Activated CD8-positive, alpha-beta memory T cell treated with anti-CD3 and anti-CD28 coated beads, Interleukin-2, amount 50 U/mL, for 1 hour (primary cell): Measurements from ENCODE around the gene SGMS1.
"Not testable (repeated sequence)": the region's sequence is repeated elsewhere in the genome, so short reads cannot be mapped to it uniquely, and the experiment has no call there.

Source experiments
- DNase-seq: peaks from one replicate; pipeline ENCODE4 v3.0.0-alpha.2; 2020; ENCODE audit errors: extremely low read depth

The SGMS1 gene

GRCh38 chr10:50304660-50305059, 319.1 kb downstream of the SGMS1 start:
- DNase-seq, result no peak

- DNase-seq, result no peak
Observed at GRCh38 chr10:50299948-50300669, 323.6 kb downstream of the SGMS1 start.

- no peak for DNase-seq
Observed at GRCh38 chr10:50295367-50295766, 328.4 kb downstream of the SGMS1 start.

DNA sequence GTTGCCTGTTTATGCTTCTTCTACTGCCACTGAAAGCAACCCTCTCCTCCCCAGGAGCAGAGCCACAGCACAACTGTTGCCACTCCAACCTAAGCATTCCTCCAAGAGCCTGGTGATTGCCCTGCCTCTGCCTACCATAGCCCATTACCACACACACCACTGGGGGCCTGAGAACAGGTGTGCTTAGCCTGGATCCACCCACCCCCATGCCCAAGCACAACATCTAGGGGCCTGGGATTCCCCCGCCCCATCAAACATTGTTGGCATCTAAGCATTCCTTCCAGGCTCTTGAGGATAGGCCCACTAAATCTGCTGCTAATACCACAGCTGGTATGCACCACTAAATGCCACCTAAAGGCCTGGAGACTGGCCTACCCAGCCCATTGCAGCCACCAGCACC, 329.2 kb downstream of the SGMS1 start:
- no peak for DNase-seq

DNA sequence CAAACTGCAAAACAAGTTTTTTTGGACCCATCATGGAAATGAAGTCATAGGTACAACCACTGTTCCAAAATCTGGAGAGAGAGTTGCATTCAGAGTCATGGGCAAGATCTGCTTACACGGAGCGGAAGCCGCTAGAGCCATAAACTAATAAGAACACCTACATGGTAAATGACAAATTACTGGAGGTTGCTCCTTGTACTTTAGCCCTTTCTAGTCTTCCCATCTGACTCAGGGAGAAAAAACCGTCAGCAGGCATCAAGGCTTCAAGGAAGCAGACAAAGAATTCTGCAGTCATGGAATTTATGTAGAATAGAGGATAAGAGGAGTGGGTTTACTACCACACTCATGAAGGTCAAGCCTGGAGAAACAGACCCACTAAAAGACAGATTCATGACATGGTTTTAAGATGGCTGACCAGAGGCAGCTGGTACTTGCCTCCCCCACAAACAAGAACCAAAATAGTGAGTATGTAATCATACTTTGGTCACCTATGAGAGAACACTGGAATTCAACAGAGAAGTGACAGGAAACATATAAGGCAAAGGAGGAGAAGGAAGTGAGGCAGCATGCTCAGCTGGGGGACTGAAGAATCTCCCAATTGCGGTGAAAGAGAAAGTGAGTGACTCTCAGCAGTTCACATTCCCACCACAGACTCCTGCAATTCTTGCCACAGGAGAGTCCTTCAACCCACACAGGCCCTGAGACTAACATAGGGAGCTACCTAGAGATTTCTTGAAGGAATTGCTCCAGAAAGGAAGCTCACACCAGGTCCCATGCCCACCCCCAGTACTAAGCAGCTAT, 330.0 kb downstream of the SGMS1 start:
- DNase-seq, result no peak

GRCh38 chr10:50291261-50291850, 332.4 kb downstream of the SGMS1 start:
- DNase-seq, result no peak

- no peak for DNase-seq
Observed at GRCh38 chr10:50289196-50289595, 334.6 kb downstream of the SGMS1 start.

GRCh38 chr10:50286996-50287803, 336.6 kb downstream of the SGMS1 start:
- no peak for DNase-seq

DNA sequence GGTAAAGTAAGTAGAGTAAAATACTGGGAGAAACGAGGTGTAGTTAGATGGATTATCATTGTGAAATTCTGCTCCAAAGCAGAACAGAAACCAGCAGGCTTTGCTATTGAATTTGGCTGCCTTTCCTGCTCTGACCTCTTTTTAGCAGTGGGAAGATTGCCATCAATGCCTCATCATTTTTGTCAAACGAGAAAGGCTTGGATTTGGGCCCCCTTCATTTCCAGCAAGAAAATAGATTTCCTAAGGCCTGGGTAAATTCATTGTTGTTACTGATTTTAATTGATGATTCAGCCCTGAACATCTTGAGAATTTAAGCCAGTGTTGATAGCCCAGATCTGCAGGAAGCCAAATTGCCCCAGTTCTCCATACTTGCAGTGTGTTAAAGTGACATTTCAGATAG, 337.2 kb downstream of the SGMS1 start:
- DNase-seq, result no peak

DNA sequence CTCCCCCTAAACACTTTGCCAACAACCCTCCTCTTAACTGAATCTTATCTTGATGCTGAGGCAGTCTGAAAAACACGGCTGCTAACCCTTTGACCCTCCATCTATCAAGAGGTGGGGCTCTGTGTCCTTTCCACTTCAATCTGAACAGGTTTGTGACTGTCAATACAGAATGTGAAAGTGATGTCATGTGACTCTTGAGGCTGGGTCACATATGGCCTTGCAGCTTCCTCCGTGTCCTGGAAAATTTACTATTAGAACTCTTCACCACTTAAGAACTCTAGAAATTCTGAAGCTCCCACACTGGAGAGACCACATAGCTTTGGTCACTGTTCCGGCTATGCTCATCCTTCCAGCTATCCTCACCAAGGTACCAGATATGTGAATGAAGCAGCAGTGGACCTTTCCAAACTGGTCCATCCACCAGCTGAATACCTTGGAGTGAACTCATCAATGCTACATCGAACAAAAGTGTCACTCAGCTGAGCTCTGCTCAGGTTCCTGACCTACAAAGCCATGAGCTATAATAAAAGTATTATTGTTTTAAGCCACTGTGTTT, 341.7 kb downstream of the SGMS1 start:
- no peak for DNase-seq

DNA sequence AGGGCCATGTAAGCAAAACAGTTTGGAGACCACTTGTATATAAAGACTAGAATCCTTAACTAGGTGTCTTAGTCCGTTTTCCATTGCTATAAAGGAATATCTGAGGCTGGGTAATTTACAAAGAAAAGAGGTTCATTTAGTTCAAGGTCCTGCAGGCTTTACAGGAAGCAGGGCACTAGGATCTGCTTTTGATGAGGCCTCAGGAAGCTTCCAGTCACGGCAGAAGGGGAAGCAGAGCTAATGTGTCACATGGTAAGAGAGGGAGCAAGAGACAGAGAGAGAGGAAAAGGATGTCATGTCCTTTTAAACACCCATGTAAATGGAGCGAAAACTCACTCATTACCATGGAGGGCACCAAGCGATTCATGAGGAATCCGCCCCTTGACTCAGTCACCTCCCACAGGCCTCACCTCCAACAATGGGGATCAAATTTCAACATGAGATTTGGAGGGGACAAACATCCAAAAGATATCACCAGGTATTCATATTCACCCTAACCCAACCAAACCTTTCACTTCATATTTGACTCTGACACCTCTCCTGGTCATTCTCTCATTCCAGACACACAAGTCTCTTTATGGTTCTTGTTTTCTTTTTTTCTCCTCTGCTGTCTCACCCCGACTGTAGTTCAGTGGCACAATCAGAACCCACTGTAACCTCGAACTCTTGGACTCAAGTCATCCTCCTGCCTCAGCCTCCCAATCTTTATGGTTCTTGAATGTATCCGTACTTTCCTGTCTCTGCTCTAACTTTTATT, 342.4 kb downstream of the SGMS1 start:
- DNase-seq, result no peak

DNA sequence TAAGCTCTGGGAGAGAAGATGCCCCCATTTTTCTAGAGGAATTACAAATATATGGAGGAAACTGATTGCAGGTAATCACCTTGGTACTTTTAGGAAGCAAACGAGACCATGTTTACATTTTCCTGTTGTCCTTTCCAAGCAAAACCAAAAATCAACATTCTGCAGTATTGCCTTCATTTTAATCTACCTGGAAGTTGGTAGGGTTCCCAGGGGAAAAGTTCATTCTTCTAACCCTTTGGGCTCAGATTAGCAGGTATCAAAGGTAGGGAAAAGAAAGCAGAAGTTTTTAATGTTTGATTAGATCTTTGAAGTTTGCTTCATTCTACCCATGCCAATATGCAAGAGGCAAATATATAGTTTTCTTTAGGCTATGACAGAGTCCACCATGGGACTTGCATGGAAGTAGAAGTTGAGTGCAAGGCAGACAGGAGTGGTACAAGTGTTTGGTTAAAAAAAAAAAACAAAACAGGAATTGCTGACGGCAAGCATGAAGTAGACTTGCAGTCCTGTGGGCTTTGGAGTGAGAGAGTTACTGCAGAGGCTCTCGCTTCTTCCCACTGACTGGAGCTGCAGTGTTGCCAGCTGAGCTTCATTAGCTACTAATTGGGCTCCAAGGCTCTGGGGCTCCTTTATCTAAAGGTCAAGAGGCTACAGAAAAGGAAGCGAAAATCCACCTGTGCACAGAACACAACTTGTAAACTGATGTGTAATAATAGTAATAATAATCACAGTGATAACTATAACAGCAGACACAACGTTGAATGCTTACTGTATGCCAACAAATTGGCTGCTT, 343.5 kb downstream of the SGMS1 start:
- DNase-seq, result no peak

DNA sequence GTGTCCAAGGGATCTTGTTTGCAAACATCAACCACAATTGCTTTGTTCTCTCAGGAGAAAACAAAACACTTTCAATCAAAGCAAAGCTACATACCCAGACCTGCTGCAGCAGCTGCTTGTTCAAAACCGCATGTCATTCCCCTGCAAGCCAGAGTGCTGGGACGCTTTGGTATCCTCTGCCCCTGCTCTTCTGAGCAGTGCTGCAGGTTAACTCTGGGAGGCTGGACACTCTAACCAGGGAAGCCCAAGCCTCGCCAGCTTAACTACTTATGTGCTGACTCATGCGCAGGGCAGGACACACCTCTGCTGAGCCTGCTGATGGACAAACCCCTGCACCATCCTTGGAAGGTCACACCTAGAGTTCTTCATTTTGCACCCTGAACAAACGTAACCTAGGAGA, 344.3 kb downstream of the SGMS1 start:
- no peak for DNase-seq

- no peak for DNase-seq
Observed at GRCh38 chr10:50275650-50276235, 348.0 kb downstream of the SGMS1 start.

GRCh38 chr10:50272531-50272930, 351.2 kb downstream of the SGMS1 start:
- no peak for DNase-seq

- DNase-seq, result no peak
Observed at GRCh38 chr10:50271564-50272250, 352.0 kb downstream of the SGMS1 start.

DNA sequence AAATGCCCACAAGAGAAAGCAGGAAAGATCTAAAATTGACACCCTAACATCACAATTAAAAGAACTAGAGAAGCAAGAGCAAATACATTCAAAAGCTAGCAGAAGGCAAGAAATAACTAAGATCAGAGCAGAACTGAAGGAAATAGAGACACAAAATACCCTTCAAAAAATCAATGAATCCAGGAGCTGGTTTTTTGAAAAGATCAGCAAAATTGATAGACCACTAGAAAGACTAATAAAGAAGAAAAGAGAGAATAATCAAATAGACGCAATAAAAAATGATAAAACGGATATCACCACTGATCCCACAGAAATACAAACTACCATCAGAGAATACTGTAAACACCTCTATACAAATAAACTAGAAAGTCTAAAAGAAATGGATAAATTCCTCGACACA, 355.9 kb downstream of the SGMS1 start:
- not testable (repeated sequence) for DNase-seq

DNA sequence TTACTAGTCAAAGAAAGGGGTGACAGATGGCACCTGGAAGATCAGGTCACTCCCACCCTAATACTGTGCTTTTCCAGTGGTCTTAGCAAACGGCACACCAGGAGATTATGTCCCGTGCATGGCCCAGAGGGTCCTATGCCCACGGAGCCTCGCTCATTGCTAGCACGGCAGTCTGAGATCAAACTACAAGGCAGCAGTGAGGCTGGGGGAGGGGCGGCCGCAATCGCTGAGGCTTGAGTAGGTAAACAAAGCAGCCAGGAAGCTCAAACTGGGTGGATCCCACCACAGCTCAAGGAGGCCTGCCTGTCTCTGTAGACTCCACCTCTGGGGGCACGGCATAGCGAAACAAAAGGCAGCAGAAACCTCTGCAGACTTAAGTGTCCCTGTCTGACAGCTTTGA, 361.1 kb downstream of the SGMS1 start:
- DNase-seq, result not testable (repeated sequence)

DNA sequence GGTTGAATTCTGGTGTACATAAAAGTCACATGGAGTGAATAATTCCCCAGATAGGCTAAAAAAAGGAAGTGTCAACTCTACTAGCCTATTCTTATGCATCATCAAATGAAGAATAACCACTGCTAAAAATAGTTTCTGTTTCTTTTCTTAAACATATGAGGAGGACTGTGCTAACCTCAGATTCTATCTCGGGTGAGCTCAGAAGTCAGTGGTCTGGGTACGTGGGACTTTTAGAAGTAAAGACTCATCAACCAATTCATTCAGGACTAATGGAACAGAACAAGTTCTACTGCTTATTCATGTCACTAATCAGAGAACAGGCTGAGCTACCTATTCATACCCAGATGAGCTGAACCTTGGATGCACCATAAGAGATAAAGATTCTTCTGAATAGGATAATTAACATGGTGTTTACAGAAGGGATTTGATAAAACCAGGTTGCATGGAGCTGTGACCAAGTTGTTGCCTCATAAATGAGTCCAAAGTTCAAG, 362.9 kb downstream of the SGMS1 start:
- DNase-seq, result no peak
